ENCODE results near the gene ATF6.

The ATF6 gene

GRCh38 chr1:161868832-161869231 is 102.7 kb downstream of the ATF6 start:
- no peak overlapping the region for H4K91ac ChIP-seq (ENCODE audit: low read depth, low read length, poor library complexity)
- no CpG with 5 or more reads among the region's 2 CpGs for WGBS, 2 donors (ENCODE audit: extremely low coverage in 2 of 2, insufficient read length in 2 of 2, insufficient replicate concordance in 1 of 2)

GRCh38 chr1:161869291-161869690 is 103.2 kb downstream of the ATF6 start:
- Histone ChIP-seq H4K8ac (ENCODE audit: low read depth, low read length) (no peak overlapping the region), H3K9me3 (replicated peaks in 1 of 2; ENCODE audit: control insufficient read depth in 2 of 2, insufficient read depth in 1 of 2, low read depth in 1 of 2, low read length in 2 of 2) (no peaks in the 10 kb centered on the region), H2BK120ac (ENCODE audit: low read depth, low read length) (no peak overlapping the region), H2AFZ (ENCODE audit: low read length) (no peak overlapping the region), H3K4me2 (ENCODE audit: insufficient read depth, low read length, poor library complexity, severe bottlenecking) (no peak overlapping the region), H3K14ac (ENCODE audit: low read length) (no peak overlapping the region), H2AK5ac (ENCODE audit: low read depth, low read length) (no peak overlapping the region), H2BK12ac (ENCODE audit: low read length) (no peak overlapping the region), H3K9ac (ENCODE audit: low read depth, low read length, poor library complexity) (no peak overlapping the region), H3K4me1 (ENCODE audit: control insufficient read depth in 2 of 2, insufficient read depth in 1 of 2, low read depth in 1 of 2, low read length in 2 of 2) (no peaks in the 10 kb centered on the region), H3K4ac (ENCODE audit: low read length) (no peak overlapping the region), H2BK5ac (ENCODE audit: low read length) (no peak overlapping the region), H3K23ac (ENCODE audit: low read depth, low read length, poor library complexity) (no peak overlapping the region), H3K36me3 (replicated peaks in 1 of 2; ENCODE audit: control insufficient read depth in 2 of 2, insufficient read depth in 2 of 2, low read length in 2 of 2) (peaks cover 0 to 14% of the 10 kb centered on the region in 2 donors), H3K79me1 (ENCODE audit: low read depth, low read length) (no peaks in the 10 kb centered on the region), H4K91ac (ENCODE audit: low read depth, low read length, poor library complexity) (no peak overlapping the region), H3K4me3 (ENCODE audit: low read length in 2 of 2) (no peak overlapping the region), H3K27me3 (ENCODE audit: control insufficient read depth in 3 of 3, insufficient read depth in 3 of 3, low read depth in 1 of 3, low read length in 3 of 3) (no peaks in the 10 kb centered on the region), H3K18ac (ENCODE audit: low read length) (no peak overlapping the region), H2BK15ac (ENCODE audit: low read length) (no peak overlapping the region), H3K27ac (replicated peaks; ENCODE audit: low read length) (no peak overlapping the region)
- no peak for DNase-seq (ENCODE audit: low spot score)

More at GRCh38 chr1:161868832-161869231, 102.7 kb downstream of the ATF6 start:
- no peak overlapping the region for H4K8ac ChIP-seq (ENCODE audit: low read depth, low read length)
- no peaks in the 10 kb centered on the region for H3K9me3 ChIP-seq (replicated peaks in 1 of 2; ENCODE audit: control insufficient read depth in 2 of 2, insufficient read depth in 1 of 2, low read depth in 1 of 2, low read length in 2 of 2)
- H2AK5ac ChIP-seq (ENCODE audit: low read depth, low read length) = no peak overlapping the region
- no peaks in the 10 kb centered on the region for H3K27me3 ChIP-seq (ENCODE audit: control insufficient read depth in 3 of 3, insufficient read depth in 3 of 3, low read depth in 1 of 3, low read length in 3 of 3)
- H3K14ac ChIP-seq (ENCODE audit: low read length) = no peak overlapping the region
- no peak overlapping the region for H3K27ac ChIP-seq (replicated peaks; ENCODE audit: low read length)
- H3K4me1 ChIP-seq (ENCODE audit: control insufficient read depth in 2 of 2, insufficient read depth in 1 of 2, low read depth in 1 of 2, low read length in 2 of 2) = no peaks in the 10 kb centered on the region
- H2BK5ac ChIP-seq (ENCODE audit: low read length) = no peak overlapping the region
- H3K4me3 ChIP-seq (ENCODE audit: low read length in 2 of 2) = no peak overlapping the region
- H3K36me3 ChIP-seq (replicated peaks in 1 of 2; ENCODE audit: control insufficient read depth in 2 of 2, insufficient read depth in 2 of 2, low read length in 2 of 2) = peaks cover 0 to 18% of the 10 kb centered on the region in 2 donors
- no peak overlapping the region for H2AFZ ChIP-seq (ENCODE audit: low read length)
- no peak overlapping the region for H3K4me2 ChIP-seq (ENCODE audit: insufficient read depth, low read length, poor library complexity, severe bottlenecking)
- H2BK15ac ChIP-seq (ENCODE audit: low read length) = no peak overlapping the region
- H3K9ac ChIP-seq (ENCODE audit: low read depth, low read length, poor library complexity) = no peak overlapping the region
- H2BK120ac ChIP-seq (ENCODE audit: low read depth, low read length) = no peak overlapping the region
- DNase-seq (ENCODE audit: low spot score) = no peak
- no peaks in the 10 kb centered on the region for H3K79me1 ChIP-seq (ENCODE audit: low read depth, low read length)
- H3K18ac ChIP-seq (ENCODE audit: low read length) = no peak overlapping the region
- H3K23ac ChIP-seq (ENCODE audit: low read depth, low read length, poor library complexity) = no peak overlapping the region
- no peak overlapping the region for H2BK12ac ChIP-seq (ENCODE audit: low read length)
- no peak overlapping the region for H3K4ac ChIP-seq (ENCODE audit: low read length)

- Histone ChIP-seq H3K27ac (replicated peaks; ENCODE audit: low read length) (no peak overlapping the region), H2BK15ac (ENCODE audit: low read length) (no peak overlapping the region), H2AK5ac (ENCODE audit: low read depth, low read length) (no peak overlapping the region), H4K91ac (ENCODE audit: low read depth, low read length, poor library complexity) (no peak overlapping the region), H3K9me3 (replicated peaks in 1 of 2; ENCODE audit: control insufficient read depth in 2 of 2, insufficient read depth in 1 of 2, low read depth in 1 of 2, low read length in 2 of 2) (no peaks in the 10 kb centered on the region), H3K4me2 (ENCODE audit: insufficient read depth, low read length, poor library complexity, severe bottlenecking) (no peak overlapping the region), H3K14ac (ENCODE audit: low read length) (no peak overlapping the region), H3K79me1 (ENCODE audit: low read depth, low read length) (no peaks in the 10 kb centered on the region), H3K4me3 (ENCODE audit: low read length in 2 of 2) (no peak overlapping the region), H3K36me3 (replicated peaks in 1 of 2; ENCODE audit: control insufficient read depth in 2 of 2, insufficient read depth in 2 of 2, low read length in 2 of 2) (no peaks in the 10 kb centered on the region), H3K9ac (ENCODE audit: low read depth, low read length, poor library complexity) (no peak overlapping the region), H2BK12ac (ENCODE audit: low read length) (no peak overlapping the region), H4K8ac (ENCODE audit: low read depth, low read length) (no peak overlapping the region), H3K4me1 (ENCODE audit: control insufficient read depth in 2 of 2, insufficient read depth in 1 of 2, low read depth in 1 of 2, low read length in 2 of 2) (no peaks in the 10 kb centered on the region), H2AFZ (ENCODE audit: low read length) (no peak overlapping the region), H3K23ac (ENCODE audit: low read depth, low read length, poor library complexity) (no peak overlapping the region), H2BK120ac (ENCODE audit: low read depth, low read length) (no peak overlapping the region), H3K18ac (ENCODE audit: low read length) (no peak overlapping the region), H3K27me3 (ENCODE audit: control insufficient read depth in 3 of 3, insufficient read depth in 3 of 3, low read depth in 1 of 3, low read length in 3 of 3) (no peaks in the 10 kb centered on the region), H2BK5ac (ENCODE audit: low read length) (no peak overlapping the region), H3K4ac (ENCODE audit: low read length) (no peak overlapping the region)
- no CpG with 5 or more reads among the region's 2 CpGs for WGBS, 2 donors (ENCODE audit: extremely low coverage in 2 of 2, insufficient read length in 2 of 2, insufficient replicate concordance in 1 of 2)
- DNase-seq (ENCODE audit: low spot score) = no peak
These were observed 106.4 kb downstream of the ATF6 start for GRCh38 chr1:161872506-161872905.

GRCh38 chr1:161879261-161879660 is 113.1 kb downstream of the ATF6 start:
- Histone ChIP-seq H2BK5ac (ENCODE audit: low read length) (no peak overlapping the region), H2AFZ (ENCODE audit: low read length) (no peak overlapping the region), H3K4me3 (ENCODE audit: low read length in 2 of 2) (no peak overlapping the region), H3K23ac (ENCODE audit: low read depth, low read length, poor library complexity) (no peak overlapping the region), H2AK5ac (ENCODE audit: low read depth, low read length) (no peak overlapping the region), H3K27me3 (ENCODE audit: control insufficient read depth in 3 of 3, insufficient read depth in 3 of 3, low read depth in 1 of 3, low read length in 3 of 3) (no peaks in the 10 kb centered on the region), H2BK15ac (ENCODE audit: low read length) (no peak overlapping the region), H3K4ac (ENCODE audit: low read length) (no peak overlapping the region), H3K14ac (ENCODE audit: low read length) (no peak overlapping the region), H3K9me3 (replicated peaks in 1 of 2; ENCODE audit: control insufficient read depth in 2 of 2, insufficient read depth in 1 of 2, low read depth in 1 of 2, low read length in 2 of 2) (no peaks in the 10 kb centered on the region), H3K4me1 (ENCODE audit: control insufficient read depth in 2 of 2, insufficient read depth in 1 of 2, low read depth in 1 of 2, low read length in 2 of 2) (no peaks in the 10 kb centered on the region), H2BK12ac (ENCODE audit: low read length) (no peak overlapping the region), H3K79me1 (ENCODE audit: low read depth, low read length) (no peaks in the 10 kb centered on the region), H3K9ac (ENCODE audit: low read depth, low read length, poor library complexity) (no peak overlapping the region), H3K4me2 (ENCODE audit: insufficient read depth, low read length, poor library complexity, severe bottlenecking) (no peak overlapping the region), H4K91ac (ENCODE audit: low read depth, low read length, poor library complexity) (no peak overlapping the region), H4K8ac (ENCODE audit: low read depth, low read length) (no peak overlapping the region), H3K27ac (replicated peaks; ENCODE audit: low read length) (no peak overlapping the region), H3K18ac (ENCODE audit: low read length) (no peak overlapping the region), H2BK120ac (ENCODE audit: low read depth, low read length) (no peak overlapping the region), H3K36me3 (replicated peaks in 1 of 2; ENCODE audit: control insufficient read depth in 2 of 2, insufficient read depth in 2 of 2, low read length in 2 of 2) (no peaks in the 10 kb centered on the region)
- WGBS, 2 donors (ENCODE audit: extremely low coverage in 2 of 2, insufficient read length in 2 of 2, insufficient replicate concordance in 1 of 2) = no CpG with 5 or more reads among the region's 1 CpG
- no peak for DNase-seq (ENCODE audit: low spot score)

All from neuronal stem cell (in vitro differentiated cells).